Measurements from ENCODE around the gene LTC4S.

Gene LTC4S

GRCh38 chr5:179837076-179838011, 43.6 kb downstream of the LTC4S start:
- no peak for DNase-seq (ENCODE audit: low read depth)
- TF ChIP-seq, protein P1, sequence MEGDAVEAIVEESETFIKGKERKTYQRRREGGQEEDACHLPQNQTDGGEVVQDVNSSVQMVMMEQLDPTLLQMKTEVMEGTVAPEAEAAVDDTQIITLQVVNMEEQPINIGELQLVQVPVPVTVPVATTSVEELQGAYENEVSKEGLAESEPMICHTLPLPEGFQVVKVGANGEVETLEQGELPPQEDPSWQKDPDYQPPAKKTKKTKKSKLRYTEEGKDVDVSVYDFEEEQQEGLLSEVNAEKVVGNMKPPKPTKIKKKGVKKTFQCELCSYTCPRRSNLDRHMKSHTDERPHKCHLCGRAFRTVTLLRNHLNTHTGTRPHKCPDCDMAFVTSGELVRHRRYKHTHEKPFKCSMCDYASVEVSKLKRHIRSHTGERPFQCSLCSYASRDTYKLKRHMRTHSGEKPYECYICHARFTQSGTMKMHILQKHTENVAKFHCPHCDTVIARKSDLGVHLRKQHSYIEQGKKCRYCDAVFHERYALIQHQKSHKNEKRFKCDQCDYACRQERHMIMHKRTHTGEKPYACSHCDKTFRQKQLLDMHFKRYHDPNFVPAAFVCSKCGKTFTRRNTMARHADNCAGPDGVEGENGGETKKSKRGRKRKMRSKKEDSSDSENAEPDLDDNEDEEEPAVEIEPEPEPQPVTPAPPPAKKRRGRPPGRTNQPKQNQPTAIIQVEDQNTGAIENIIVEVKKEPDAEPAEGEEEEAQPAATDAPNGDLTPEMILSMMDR (IDR thresholded peaks at IDR 0.05; ENCODE audit: low read depth, low read length): no peak
- TF ChIP-seq POLR2A (IDR thresholded peaks at IDR 0.05; ENCODE audit: extremely low read depth, insufficient read length): no peak
- no peak for TF ChIP-seq MAX (IDR thresholded peaks at IDR 0.05; ENCODE audit: low read depth, low read length)
- no peak for TF ChIP-seq MYC (IDR thresholded peaks at IDR 0.05; ENCODE audit: low read depth, low read length)
- H3K4me3 ChIP-seq (ENCODE audit: low read depth, low read length): no peak overlapping the region

DNA sequence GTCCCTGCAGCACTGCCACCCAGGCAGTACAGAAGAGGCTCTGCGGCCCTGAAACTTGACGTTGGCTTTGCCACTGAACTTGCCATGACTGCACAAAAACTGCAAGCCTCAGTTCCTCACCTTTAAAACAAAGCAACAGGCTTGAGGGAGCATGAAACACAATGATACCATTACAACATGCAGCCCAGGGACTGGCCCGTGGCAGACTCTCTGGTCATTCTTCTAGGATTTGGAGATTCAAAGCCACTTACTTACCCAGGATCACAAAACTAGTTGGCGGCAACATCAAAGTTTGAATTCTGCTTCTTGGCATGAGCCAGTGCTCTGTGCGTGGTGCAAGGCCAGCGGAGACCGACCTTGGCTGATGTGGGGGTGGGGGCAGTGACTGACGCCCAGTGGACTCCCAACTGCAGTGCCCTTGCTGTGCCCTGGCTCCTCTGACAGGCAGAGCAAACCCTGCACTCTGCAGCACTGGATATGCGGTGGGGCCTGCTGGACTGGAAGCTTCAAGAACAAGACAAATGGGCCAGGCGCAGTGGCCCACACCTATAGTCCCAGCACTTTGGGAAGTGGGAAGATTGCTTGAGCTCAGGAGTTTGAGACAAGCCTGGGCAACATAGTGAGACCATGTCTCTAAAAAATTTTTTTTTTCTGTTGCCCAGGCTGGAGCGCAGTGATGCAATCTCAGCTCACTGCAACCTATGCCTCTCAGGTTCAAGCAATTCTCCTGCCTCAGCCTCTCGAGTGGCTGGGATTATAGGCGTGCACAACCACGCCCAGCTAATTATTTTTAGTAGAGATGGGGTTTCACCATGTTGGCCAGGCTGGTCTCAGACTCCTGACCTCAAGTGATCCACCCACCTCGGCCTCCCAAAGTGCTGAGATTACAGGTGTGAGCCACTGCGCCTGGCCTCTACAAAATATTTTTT, 45.8 kb downstream of the LTC4S start:
- no peak overlapping the region for H3K4me3 ChIP-seq (ENCODE audit: low read depth, low read length)
- DNase-seq (ENCODE audit: low read depth): no peak
- TF ChIP-seq MAX (IDR thresholded peaks at IDR 0.05; ENCODE audit: low read depth, low read length) (no peak), POLR2A (IDR thresholded peaks at IDR 0.05; ENCODE audit: extremely low read depth, insufficient read length) (no peak), MYC (IDR thresholded peaks at IDR 0.05; ENCODE audit: low read depth, low read length) (no peak)
- TF ChIP-seq, protein P1 (IDR thresholded peaks at IDR 0.05; ENCODE audit: low read depth, low read length): no peak

DNA sequence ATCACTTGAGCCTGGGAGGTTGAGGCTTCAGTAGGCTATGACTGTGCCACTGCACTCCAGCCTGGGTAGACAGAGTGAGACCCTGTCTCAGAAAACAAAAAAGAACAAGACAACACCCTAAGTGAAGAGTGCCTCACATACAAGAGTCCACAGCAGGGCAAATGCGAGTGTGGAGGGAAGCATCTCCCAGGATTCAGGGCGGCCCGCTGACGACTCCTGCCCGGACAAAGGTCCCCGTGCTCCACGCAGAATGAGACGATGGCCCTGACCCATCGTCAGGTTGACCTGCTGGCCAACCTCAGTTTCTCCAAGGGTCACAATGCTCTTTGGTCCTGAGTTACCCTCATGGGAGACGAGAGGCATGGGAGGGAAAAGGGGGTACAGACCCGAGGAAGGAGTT, 46.5 kb downstream of the LTC4S start:
- TF ChIP-seq MAX (IDR thresholded peaks at IDR 0.05; ENCODE audit: low read depth, low read length) (no peak), POLR2A (IDR thresholded peaks at IDR 0.05; ENCODE audit: extremely low read depth, insufficient read length) (no peak), MYC (IDR thresholded peaks at IDR 0.05; ENCODE audit: low read depth, low read length) (no peak)
- TF ChIP-seq, protein P1 (IDR thresholded peaks at IDR 0.05; ENCODE audit: low read depth, low read length): no peak
- no peak overlapping the region for H3K4me3 ChIP-seq (ENCODE audit: low read depth, low read length)
- DNase-seq (ENCODE audit: low read depth): no peak

GRCh38 chr5:179840766-179841165, 47.0 kb downstream of the LTC4S start:
- TF ChIP-seq MYC (IDR thresholded peaks at IDR 0.05; ENCODE audit: low read depth, low read length) (no peak), POLR2A (IDR thresholded peaks at IDR 0.05; ENCODE audit: extremely low read depth, insufficient read length) (no peak), MAX (IDR thresholded peaks at IDR 0.05; ENCODE audit: low read depth, low read length) (no peak)
- TF ChIP-seq, protein P1 (IDR thresholded peaks at IDR 0.05; ENCODE audit: low read depth, low read length): no peak
- no peak for DNase-seq (ENCODE audit: low read depth)
- H3K4me3 ChIP-seq (ENCODE audit: low read depth, low read length): no peak overlapping the region

- DNase-seq (ENCODE audit: low read depth): no peak
- TF ChIP-seq MAX (IDR thresholded peaks at IDR 0.05; ENCODE audit: low read depth, low read length): no peak
- TF ChIP-seq, protein P1 (IDR thresholded peaks at IDR 0.05; ENCODE audit: low read depth, low read length): no peak
- TF ChIP-seq POLR2A (IDR thresholded peaks at IDR 0.05; ENCODE audit: extremely low read depth, insufficient read length): no peak
- no peak for TF ChIP-seq MYC (IDR thresholded peaks at IDR 0.05; ENCODE audit: low read depth, low read length)
- no peak overlapping the region for H3K4me3 ChIP-seq (ENCODE audit: low read depth, low read length)
These were observed 47.8 kb downstream of the LTC4S start for GRCh38 chr5:179841621-179842020.
